ENCODE measurements around the gene COL19A1. TPM values are rescaled to one million over a fixed set of nuclear protein-coding genes. Genes with fewer than 3 reads are reported as not detected.

COL19A1 gene
- total RNA-seq, 2 donors from 2014 or later, result 0.14 to 0.45 TPM

DNA sequence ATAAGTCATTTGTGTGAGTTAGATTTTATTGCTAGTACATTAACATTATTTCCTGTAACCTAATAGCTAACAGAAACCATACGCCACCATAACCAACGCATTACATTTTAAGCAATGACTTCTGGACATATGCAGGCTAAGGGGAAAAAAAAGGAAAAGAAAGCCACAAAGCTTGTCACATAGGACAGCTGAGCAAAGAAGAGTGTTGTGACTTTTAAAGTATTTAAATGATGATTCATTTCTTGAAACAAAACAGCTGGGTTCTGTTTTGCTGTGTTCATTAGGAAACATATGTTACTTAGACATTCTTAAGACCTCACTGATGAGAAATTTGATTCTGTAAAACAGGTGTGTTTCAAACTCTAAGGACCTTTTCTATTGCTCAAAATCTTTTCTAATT lies 265.2 kb downstream of the COL19A1 start:
- Histone ChIP-seq H3K27me3 (replicated peaks; ENCODE audit: insufficient read depth) (no peaks in the 10 kb centered on the region), H3K27ac (no peak overlapping the region), H3K36me3 (no peaks in the 10 kb centered on the region), H3K4me1 (replicated peaks) (no peaks in the 10 kb centered on the region), H3K4me3 (no peak overlapping the region), H3K9me3 (no peaks in the 10 kb centered on the region)
- no peak for TF ChIP-seq POLR2A (IDR thresholded peaks at IDR 0.05)
- TF ChIP-seq, protein P1, sequence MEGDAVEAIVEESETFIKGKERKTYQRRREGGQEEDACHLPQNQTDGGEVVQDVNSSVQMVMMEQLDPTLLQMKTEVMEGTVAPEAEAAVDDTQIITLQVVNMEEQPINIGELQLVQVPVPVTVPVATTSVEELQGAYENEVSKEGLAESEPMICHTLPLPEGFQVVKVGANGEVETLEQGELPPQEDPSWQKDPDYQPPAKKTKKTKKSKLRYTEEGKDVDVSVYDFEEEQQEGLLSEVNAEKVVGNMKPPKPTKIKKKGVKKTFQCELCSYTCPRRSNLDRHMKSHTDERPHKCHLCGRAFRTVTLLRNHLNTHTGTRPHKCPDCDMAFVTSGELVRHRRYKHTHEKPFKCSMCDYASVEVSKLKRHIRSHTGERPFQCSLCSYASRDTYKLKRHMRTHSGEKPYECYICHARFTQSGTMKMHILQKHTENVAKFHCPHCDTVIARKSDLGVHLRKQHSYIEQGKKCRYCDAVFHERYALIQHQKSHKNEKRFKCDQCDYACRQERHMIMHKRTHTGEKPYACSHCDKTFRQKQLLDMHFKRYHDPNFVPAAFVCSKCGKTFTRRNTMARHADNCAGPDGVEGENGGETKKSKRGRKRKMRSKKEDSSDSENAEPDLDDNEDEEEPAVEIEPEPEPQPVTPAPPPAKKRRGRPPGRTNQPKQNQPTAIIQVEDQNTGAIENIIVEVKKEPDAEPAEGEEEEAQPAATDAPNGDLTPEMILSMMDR (IDR thresholded peaks at IDR 0.05), result no peak
- TF ChIP-seq POLR2AphosphoS5 (IDR thresholded peaks at IDR 0.05), result no peak
- intact Hi-C loops (cut with DNase I), result no loop called here
- DNase-seq (ENCODE audit: low spot score), result no peak
- WGBS, result 56% methylated on average over 2 of the region's 2 CpGs

DNA sequence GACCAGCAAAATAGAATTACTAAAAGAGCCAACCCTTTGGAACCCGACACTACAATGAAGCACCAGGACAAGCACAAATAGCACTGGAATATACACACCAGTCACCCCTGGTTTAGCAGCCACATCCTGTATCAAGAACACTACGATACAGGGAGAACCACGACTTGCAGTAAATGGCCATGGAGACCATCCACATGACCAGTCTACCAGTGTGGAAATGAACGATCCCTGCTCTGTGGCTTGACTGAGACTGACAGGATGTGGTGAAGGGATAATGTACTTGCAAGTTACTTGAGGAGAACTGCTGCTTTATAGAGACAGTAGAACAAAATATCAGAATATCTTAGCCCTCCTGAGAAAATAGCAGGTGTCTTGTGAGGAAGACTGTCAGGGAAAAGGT lies 266.9 kb downstream of the COL19A1 start:
- no peak overlapping the region for H3K4me3 ChIP-seq
- no peak for TF ChIP-seq POLR2AphosphoS5 (IDR thresholded peaks at IDR 0.05)
- no peak overlapping the region for H3K27ac ChIP-seq
- no peaks in the 10 kb centered on the region for H3K9me3 ChIP-seq
- no peak for DNase-seq (ENCODE audit: low spot score)
- no peaks in the 10 kb centered on the region for H3K36me3 ChIP-seq
- no peaks in the 10 kb centered on the region for H3K27me3 ChIP-seq (replicated peaks; ENCODE audit: insufficient read depth)
- H3K4me1 ChIP-seq (replicated peaks), result no peaks in the 10 kb centered on the region
- 86% methylated on average over 4 of the region's 4 CpGs for WGBS
- intact Hi-C loops (cut with DNase I), result no loop called here

DNA sequence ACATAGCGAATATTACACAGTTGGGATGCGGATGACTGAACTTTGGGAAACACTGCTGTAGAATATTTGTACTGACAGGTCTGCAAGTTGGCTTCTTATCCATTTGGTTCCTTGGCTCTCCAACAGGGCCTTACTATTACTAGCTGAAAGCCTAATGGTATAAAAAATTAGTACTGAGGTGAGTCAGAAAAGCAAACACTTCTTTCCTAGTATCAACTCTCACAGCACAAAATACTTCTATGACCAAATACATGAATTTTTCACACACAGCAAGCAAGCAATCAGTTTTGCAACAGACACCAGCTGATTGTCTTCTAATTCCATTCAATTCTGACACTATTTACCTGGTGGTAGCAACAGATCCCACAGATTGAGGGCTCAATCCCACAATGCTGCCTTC lies 268.2 kb downstream of the COL19A1 start:
- Histone ChIP-seq H3K27ac (no peak overlapping the region), H3K9me3 (no peaks in the 10 kb centered on the region), H3K4me1 (replicated peaks) (no peaks in the 10 kb centered on the region), H3K36me3 (no peaks in the 10 kb centered on the region), H3K4me3 (no peak overlapping the region), H3K27me3 (replicated peaks; ENCODE audit: insufficient read depth) (no peaks in the 10 kb centered on the region)
- 94% methylated on average over 2 of the region's 2 CpGs for WGBS
- TF ChIP-seq, protein P1 (IDR thresholded peaks at IDR 0.05), result no peak
- TF ChIP-seq POLR2AphosphoS5 (IDR thresholded peaks at IDR 0.05) (no peak), POLR2A (IDR thresholded peaks at IDR 0.05) (no peak)
- no peak for DNase-seq (ENCODE audit: low spot score)
- intact Hi-C loops (cut with DNase I), result no loop called here

DNA sequence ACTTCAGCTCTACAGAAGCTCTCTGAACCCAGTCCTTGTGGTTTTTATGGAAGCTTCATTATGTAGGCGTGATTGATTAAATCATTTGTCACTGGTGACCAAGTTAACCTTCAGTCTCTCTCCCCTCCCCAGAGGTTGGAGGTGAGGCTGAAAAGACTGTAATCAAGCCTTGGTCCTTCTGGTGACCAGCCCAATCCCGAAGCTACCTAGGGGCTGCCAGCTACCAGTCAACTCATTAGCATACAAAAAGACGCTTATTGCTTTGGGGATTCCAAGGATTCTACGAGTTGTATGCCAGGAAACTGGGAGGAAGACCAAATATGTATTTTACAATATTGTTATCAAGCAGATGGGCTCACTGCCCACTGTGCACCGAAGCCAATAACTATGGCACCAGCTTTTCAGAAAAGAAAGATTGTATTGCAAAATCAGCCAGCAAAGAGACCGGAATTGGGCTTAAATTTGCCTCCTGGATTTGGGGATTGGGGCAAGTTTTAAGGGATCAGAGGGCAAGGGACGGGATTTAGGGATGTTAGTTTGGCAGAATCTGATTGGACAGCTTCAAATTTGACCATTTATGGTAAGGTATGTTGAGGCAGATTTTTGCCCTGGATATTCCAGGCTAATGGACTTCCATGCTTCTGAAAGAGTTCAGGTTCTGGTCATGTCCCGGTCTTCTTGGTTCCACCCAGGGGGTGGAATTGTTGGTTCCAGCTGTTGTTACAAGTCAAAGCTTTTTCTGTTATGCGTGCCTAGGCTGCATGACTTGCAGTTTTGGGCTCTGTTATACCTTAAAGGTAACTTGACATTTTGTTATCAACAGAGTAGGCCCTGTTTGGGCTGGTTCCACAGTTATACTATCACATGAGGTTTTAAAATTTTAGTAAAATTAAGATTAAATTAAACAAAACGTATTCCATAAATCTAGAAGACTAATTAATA lies 269.1 kb downstream of the COL19A1 start:
- Histone ChIP-seq H3K4me3 (no peak overlapping the region), H3K27ac (no peak overlapping the region), H3K4me1 (replicated peaks) (no peaks in the 10 kb centered on the region), H3K36me3 (no peaks in the 10 kb centered on the region), H3K9me3 (no peaks in the 10 kb centered on the region), H3K27me3 (replicated peaks; ENCODE audit: insufficient read depth) (no peaks in the 10 kb centered on the region)
- WGBS, result 74% methylated on average over 10 of the region's 10 CpGs
- TF ChIP-seq, protein P1 (IDR thresholded peaks at IDR 0.05), result no peak
- TF ChIP-seq POLR2A (IDR thresholded peaks at IDR 0.05) (no peak), POLR2AphosphoS5 (IDR thresholded peaks at IDR 0.05) (no peak)
- intact Hi-C loops (cut with DNase I), result no loop called here
- DNase-seq (ENCODE audit: low spot score), result no peak

DNA sequence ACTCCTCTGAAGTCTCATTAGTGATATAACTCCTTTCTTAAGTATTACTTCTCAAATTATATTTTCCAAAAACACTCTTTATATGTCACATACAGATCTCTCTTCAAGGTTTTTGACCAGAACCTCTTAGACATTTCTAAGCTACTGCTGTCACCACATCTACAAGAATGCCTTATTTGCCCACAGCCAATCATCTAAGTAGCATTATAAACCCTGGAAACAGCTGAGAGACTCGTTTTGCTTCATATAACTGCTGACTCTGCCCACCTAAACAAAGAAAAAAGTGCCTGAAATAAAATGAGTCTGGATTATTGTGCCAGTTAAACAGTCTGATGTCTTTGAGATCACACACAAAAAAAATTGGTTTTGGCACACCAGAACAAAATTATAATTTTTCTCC lies 270.6 kb downstream of the COL19A1 start:
- WGBS, result 13% methylated on average over 1 of the region's 1 CpG
- no peak overlapping the region for H3K4me3 ChIP-seq
- DNase-seq (ENCODE audit: low spot score), result no peak
- TF ChIP-seq POLR2AphosphoS5 (IDR thresholded peaks at IDR 0.05), result no peak
- no peak for TF ChIP-seq POLR2A (IDR thresholded peaks at IDR 0.05)
- TF ChIP-seq, protein P1 (IDR thresholded peaks at IDR 0.05), result no peak
- H3K4me1 ChIP-seq (replicated peaks), result no peaks in the 10 kb centered on the region
- no peaks in the 10 kb centered on the region for H3K9me3 ChIP-seq
- H3K27me3 ChIP-seq (replicated peaks; ENCODE audit: insufficient read depth), result no peaks in the 10 kb centered on the region
- H3K27ac ChIP-seq, result no peak overlapping the region
- no peaks in the 10 kb centered on the region for H3K36me3 ChIP-seq
- intact Hi-C loops (cut with DNase I), result no loop called here

Measured in prostate gland (tissue), 2 donors.